Right lobe of liver (tissue), 6 donors: ENCODE measurements around the gene SPATS2L. TPM values are rescaled to one million over a fixed set of nuclear protein-coding genes. Genes with fewer than 3 reads are reported as not detected.

ENCODE experiments used
- ATAC-seq, 4 donors: fragments of 200-7000 bp; cut with Tn5 transposase; one replicate each; pipeline ENCODE4 v1.9.1; 2020; ENCODE audit warnings: mild to moderate bottlenecking in 4 of 4, moderate library complexity in 4 of 4
- DNase-seq, 3 donors: peaks; one replicate each; pipeline ENCODE4 v3.0.0-alpha.2; 2020
- H3K27ac ChIP-seq, 3 donors: fragments of 200-600 bp; one replicate each; pipeline ENCODE4 v1.8.0; 2022
- H3K27me3 ChIP-seq, 2 donors: fragments of 200-600 bp; one replicate each; pipeline ENCODE4 v1.8.0; 2022
- H3K36me3 ChIP-seq, 4 donors: fragments of 200-600 bp; sonication (generic) in 1 of 4; one replicate each; pipeline versions ENCODE4 v1.5.1 to v1.8.0; 2017 to 2022; ENCODE audit warnings: control low read depth in 1 of 4
- H3K4me1 ChIP-seq, 4 donors: fragments of 200-600 bp; sonication (generic) in 1 of 4; one replicate each; pipeline versions ENCODE4 v1.5.1 to v1.8.0; 2017 to 2022; ENCODE audit warnings: control low read depth in 1 of 4
- H3K4me3 ChIP-seq, 3 donors: fragments of 200-600 bp; one replicate each; pipeline ENCODE4 v1.8.0; 2022
- H3K9me3 ChIP-seq, 4 donors: fragments of 200-600 bp; sonication (generic) in 1 of 4; one replicate each; pipeline versions ENCODE4 v1.5.1 to v1.8.0; 2017 to 2022; ENCODE audit warnings: control low read depth in 1 of 4
- POLR2A ChIP-seq: fragments of 450-650 bp; IDR thresholded peaks from one replicate; pipeline ENCODE4 v1.6.1; 2017; ENCODE audit warnings: antibody characterized with exemption, mild to moderate bottlenecking
- WGBS: methylation state at CpG from one replicate; pipeline ENCODE4 v1.1.6; 2018; ENCODE audit warnings: low coverage, low lambda C conversion rate; ENCODE audit not compliant: insufficient coverage; ENCODE audit errors: missing lambda C conversion rate; 5-methylcytosine and 5-hydroxymethylcytosine counted together
- intact Hi-C, 2 donors: fragments of 100-400 bp; cut with DNase I; formaldehyde crosslinking; loops; one replicate each; pipeline versions ENCODE4 v1.11.2 to v1.14.1; 2022
- total RNA-seq, 6 experiments: library from RNA; depleted of rRNA in 2 of 6; stranded (reverse); fragments of >200 nt in 2 of 6; fragmentation: NEBNext Ultra II Directional in 3 of 6; extraction: Animal tissue kit (Norgen Biotek cat#: 25700) in 3 of 6; gene quantifications; one replicate each; pipeline versions ENCODE4 v1.1.0 to v1.2.4, GENCODE V29; 2016 to 2023
- TF ChIP-seq, protein P1 (sequence below), 4 donors: fragments of 200-600 bp in 3 of 4; fragments of 450-650 bp in 1 of 4; IDR thresholded peaks; one replicate each; pipeline versions ENCODE4 v1.5.1 to v1.8.0; 2016 to 2022; ENCODE audit warnings: antibody characterized with exemption in 4 of 4, mild to moderate bottlenecking in 2 of 4
- donor health status: DM: no; HTN: yes; CAD: no.
- donor health status: DM: no; HTN: no; CAD: no.
- donor health status: DM: no; HTN: no; CAD: no.
- donor health status: DM: no; HTN: yes; CAD: no.
- donor health status: DM: no; HTN: yes; CAD: no.

SPATS2L gene
- total RNA-seq, 6 experiments from 2014 or later, result 60.7 to 109 (median 72.9) TPM

DNA sequence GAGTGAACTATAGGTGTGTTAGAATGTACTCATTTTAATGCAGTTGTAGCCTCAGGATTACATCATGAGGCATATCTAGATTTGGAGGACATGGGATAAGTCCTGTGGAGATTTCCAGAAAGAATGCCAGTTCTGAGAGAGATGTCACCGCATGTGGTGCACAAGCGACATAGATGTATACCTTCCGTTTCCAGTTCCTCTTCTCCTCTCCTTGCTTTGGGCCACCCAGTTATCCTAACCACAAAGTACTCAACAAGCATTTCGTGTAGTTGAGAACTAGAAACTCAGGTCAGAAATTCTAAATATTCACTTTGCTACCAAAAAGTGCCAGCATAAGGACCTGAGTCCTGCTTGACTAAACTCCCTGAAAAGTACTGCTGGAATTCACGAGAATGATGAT, 136.9 kb downstream of the SPATS2L start:
- peaks cover 0 to 40% (median 3%) of the 10 kb centered on the region in 4 donors for H3K36me3 ChIP-seq

DNA sequence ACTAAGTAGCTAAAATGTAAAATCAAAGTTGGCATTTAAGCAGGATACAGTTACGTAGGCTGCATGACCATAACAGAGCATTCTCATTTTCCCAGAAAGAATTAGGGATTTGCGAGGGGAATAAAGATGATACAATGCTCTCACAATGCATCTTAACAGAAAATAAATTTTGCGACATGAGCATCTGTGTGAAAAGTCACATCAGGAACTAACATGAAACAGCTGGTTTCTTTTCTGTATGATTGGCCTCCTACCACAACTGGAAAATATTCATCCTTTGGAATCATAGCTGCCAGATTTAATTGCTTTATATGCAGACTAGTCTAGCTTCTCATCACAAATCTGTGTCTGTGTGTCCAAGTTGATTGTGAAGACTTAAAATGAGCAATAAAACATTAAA, 137.4 kb downstream of the SPATS2L start:
- 90% methylated on average over 3 of the region's 3 CpGs for WGBS
- Histone ChIP-seq H3K36me3 (peaks cover 0 to 40% (median 3%) of the 10 kb centered on the region in 4 donors), H3K4me3 (no peak overlapping the region), H3K27ac (no peak overlapping the region), H3K4me1 (no peaks in the 10 kb centered on the region), H3K27me3 (no peaks in the 10 kb centered on the region), H3K9me3 (no peaks in the 10 kb centered on the region)
- no peak for ATAC-seq
- TF ChIP-seq POLR2A, result no peak
- TF ChIP-seq, protein P1, sequence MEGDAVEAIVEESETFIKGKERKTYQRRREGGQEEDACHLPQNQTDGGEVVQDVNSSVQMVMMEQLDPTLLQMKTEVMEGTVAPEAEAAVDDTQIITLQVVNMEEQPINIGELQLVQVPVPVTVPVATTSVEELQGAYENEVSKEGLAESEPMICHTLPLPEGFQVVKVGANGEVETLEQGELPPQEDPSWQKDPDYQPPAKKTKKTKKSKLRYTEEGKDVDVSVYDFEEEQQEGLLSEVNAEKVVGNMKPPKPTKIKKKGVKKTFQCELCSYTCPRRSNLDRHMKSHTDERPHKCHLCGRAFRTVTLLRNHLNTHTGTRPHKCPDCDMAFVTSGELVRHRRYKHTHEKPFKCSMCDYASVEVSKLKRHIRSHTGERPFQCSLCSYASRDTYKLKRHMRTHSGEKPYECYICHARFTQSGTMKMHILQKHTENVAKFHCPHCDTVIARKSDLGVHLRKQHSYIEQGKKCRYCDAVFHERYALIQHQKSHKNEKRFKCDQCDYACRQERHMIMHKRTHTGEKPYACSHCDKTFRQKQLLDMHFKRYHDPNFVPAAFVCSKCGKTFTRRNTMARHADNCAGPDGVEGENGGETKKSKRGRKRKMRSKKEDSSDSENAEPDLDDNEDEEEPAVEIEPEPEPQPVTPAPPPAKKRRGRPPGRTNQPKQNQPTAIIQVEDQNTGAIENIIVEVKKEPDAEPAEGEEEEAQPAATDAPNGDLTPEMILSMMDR (IDR thresholded peaks at IDR 0.05), result no peak
- intact Hi-C loops, result no loop called here
- DNase-seq, result no peak

More for the DNA sequence above, 136.9 kb downstream of the SPATS2L start:
- no peak for ATAC-seq
- Histone ChIP-seq H3K27me3 (no peaks in the 10 kb centered on the region), H3K4me3 (no peak overlapping the region), H3K4me1 (no peaks in the 10 kb centered on the region), H3K27ac (no peak overlapping the region), H3K9me3 (no peaks in the 10 kb centered on the region)
- DNase-seq, result no peak
- WGBS, result 52% methylated on average over 5 of the region's 5 CpGs
- TF ChIP-seq POLR2A, result no peak
- TF ChIP-seq, protein P1 (IDR thresholded peaks at IDR 0.05), result no peak
- intact Hi-C loops, result no loop called here

DNA sequence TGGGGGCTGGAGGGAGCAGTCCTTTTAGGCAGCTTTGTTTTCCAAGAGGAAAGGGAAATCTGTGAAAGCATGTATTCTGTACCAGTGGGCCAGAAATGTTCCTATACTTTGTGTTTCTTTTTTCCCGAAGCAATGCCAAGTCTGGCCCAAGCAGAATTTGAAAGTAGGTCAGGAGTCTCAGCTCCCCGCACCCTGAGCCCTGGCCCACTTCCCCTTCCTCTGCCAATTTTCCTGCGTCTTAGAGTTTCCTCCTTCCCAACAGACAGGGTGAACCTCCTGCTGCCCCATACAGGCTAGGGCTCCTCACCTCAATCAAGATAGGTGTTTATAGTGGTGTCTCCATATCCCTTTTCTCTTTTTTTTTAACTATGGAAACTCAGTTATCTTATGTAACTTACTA, 138.0 kb downstream of the SPATS2L start:
- H3K36me3 ChIP-seq, result peaks cover 0 to 37% (median 0%) of the 10 kb centered on the region in 4 donors
- no peaks in the 10 kb centered on the region for H3K4me1 ChIP-seq
- H3K27ac ChIP-seq, result no peak overlapping the region
- intact Hi-C loops, result no loop called here
- no peaks in the 10 kb centered on the region for H3K27me3 ChIP-seq
- TF ChIP-seq, protein P1 (IDR thresholded peaks at IDR 0.05), result no peak
- TF ChIP-seq POLR2A, result no peak
- DNase-seq, result no peak
- H3K9me3 ChIP-seq, result no peaks in the 10 kb centered on the region
- 73% methylated on average over 2 of the region's 3 CpGs for WGBS
- H3K4me3 ChIP-seq, result no peak overlapping the region
- peak in 1 of 4 donors; percentile 36 for ATAC-seq

DNA sequence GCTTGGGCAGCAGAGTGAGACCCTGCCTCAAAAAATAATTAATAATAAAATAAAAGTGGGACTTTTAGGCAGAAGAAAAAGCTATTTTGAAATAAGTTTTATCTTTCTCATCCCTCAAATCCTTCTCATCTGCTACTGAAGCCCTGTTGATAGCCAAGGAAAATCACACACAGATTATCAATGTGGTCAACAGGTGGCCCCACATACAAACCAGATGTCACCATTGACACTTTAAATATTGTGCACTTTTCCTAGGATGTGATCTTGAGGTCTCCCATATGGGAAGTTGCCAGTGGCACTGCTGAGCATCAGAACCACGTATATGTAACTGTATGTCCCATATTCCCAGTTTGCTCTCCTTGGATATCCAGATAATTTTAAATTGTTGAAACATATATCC, 138.8 kb downstream of the SPATS2L start:
- no peak overlapping the region for H3K27ac ChIP-seq
- ATAC-seq, result no peak
- WGBS, result 88% methylated on average over 1 of the region's 1 CpG

More for the DNA sequence above, 138.8 kb downstream of the SPATS2L start:
- H3K9me3 ChIP-seq, result no peaks in the 10 kb centered on the region
- no peak overlapping the region for H3K4me3 ChIP-seq
- no peaks in the 10 kb centered on the region for H3K4me1 ChIP-seq
- intact Hi-C loops, result no loop called here
- H3K36me3 ChIP-seq, result peaks cover 0 to 34% (median 0%) of the 10 kb centered on the region in 4 donors
- DNase-seq, result no peak
- no peak for TF ChIP-seq POLR2A
- TF ChIP-seq, protein P1 (IDR thresholded peaks at IDR 0.05), result no peak
- no peaks in the 10 kb centered on the region for H3K27me3 ChIP-seq
